KG1 (cell line): Measurements from ENCODE around the gene OR4Q2.
"Not testable (repeated sequence)": the region's sequence is repeated elsewhere in the genome, so short reads cannot be mapped to it uniquely, and the experiment has no call there.

ENCODE experiments used
- DNase-seq: peaks from one replicate; lab custom pipeline; 2025; lab: John Stamatoyannopoulos, UW

Gene OR4Q2

GRCh38 chr14:20001863-20002262 is at the start of gene OR4Q2:
Gene OR4Q2, plus strand, starts transcription at chr14:20002163.
- no peak for DNase-seq

- DNase-seq = not testable (repeated sequence)
Observed at GRCh38 chr14:19969735-19970134, 32.2 kb upstream of the OR4Q2 start.

GRCh38 chr14:19974844-19975243 is 27.1 kb upstream of the OR4Q2 start:
- no peak for DNase-seq

DNA sequence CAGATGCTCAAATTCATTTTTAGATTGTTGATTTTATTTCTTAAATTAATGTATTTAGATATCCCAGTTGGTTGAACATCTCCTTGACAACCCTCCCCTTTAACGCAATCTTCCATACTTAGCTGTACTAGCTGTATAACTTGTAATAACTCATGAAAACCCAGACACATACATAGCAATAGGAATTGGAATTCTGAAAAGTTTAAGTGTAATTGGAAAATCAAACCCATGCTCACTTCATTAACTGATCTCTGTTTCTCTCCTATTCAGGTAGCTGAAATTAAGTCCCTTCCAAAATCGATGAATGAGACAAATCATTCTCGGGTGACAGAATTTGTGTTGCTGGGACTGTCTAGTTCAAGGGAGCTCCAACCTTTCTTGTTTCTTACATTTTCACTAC is 26.7 kb upstream of the OR4Q2 start, which contains the start of gene OR4K15:
TSS of gene OR4K15 (plus strand) at position 301 of the 400 bp plus-strand sequence. CDS start at position 301, 0 bp downstream.
- DNase-seq = no peak

DNA sequence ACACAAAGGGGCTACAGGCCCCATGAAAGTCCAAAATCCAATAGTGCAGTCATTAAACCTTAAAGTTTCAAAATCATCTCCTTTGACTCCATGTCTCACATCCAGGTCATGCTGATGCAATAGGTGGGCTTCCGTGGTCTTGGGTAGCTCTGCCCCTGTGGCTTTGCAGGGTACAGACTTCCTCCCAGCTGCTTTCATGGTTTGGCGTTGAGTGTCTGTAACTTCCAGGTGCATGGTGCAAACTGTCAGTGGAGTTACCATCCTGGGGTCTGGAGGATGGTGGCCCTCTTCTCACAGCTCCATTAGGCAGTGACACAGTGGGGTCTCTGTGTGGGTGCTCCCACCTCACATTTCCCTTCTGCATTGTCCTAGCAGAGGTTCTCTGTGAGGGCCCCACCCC is 8.5 kb upstream of the OR4Q2 start:
- DNase-seq = no peak

- DNase-seq = no peak
Observed at GRCh38 chr14:20002319-20002718, 356 bp downstream of the OR4Q2 start.

GRCh38 chr14:20008156-20008555 is 6.2 kb downstream of the OR4Q2 start:
- DNase-seq = no peak

DNA sequence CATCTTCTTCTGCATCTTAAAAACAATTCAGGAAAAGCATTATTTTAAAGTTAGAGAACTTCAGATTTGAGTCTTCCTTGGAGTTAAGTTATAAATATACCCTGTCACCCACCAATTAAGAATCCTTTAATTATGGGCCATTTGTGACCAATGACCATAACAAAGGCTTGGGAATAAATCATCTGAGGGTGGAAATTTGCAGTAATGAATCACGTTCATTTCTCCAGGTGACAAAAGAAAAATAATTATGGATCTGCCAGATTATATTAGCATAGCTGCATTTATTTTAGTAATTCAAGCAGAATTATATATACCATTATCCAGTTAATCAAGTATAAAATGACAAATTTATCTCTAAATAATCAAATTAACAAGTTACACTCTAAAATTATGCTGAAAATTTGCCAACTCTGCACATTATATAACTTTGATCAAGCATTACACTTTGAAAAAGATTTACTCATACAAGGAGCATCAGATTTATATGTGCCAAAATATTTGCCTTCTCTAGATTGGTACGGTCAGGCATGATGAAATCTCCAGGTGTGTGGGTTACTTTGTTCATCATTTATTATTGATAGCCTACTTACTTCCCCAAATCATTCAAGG is 17.4 kb downstream of the OR4Q2 start, which contains the start of gene OR4K14:
TSS of gene OR4K14 (minus strand) at position 51 of the 609 bp plus-strand sequence. CDS start 4,114 bp downstream, outside the sequence.
- no peak for DNase-seq

DNA sequence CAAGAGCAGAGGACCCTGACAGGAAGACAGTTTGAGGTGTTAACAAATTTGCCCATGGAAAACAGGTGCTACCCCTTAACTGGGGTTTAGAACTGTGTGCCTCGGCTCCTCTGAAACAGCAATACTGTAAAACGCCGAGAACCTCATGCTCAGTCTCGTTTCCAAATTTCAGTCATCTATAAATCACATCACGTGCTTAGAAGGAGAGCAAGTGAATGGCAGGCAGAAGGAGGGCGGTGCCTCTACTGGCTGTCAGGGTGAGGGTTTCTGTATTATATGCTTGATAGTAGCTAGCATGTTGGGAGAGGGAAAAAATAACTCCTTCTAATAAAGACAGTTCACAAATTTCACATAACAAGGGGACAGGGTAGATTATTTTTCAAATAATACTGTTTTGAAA is 29.1 kb downstream of the OR4Q2 start:
- DNase-seq = no peak

DNA sequence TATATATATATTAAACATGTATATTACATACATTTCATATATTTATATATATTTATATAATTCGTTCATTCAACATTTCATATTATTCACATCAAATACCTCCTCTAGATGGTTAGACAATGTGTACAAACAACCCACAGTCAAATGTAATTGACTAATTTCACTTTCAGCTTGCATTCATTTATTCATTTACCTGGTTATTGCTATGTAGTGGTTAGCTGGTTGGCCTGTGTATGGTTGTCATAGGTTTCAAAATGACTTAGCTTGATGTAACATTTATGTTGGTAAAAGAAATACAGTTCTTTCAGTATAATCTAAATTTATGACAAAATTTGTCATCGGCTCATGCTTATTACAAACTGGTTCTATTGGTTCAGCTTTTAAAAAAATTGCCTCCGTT is 33.5 kb downstream of the OR4Q2 start:
- no peak for DNase-seq

DNA sequence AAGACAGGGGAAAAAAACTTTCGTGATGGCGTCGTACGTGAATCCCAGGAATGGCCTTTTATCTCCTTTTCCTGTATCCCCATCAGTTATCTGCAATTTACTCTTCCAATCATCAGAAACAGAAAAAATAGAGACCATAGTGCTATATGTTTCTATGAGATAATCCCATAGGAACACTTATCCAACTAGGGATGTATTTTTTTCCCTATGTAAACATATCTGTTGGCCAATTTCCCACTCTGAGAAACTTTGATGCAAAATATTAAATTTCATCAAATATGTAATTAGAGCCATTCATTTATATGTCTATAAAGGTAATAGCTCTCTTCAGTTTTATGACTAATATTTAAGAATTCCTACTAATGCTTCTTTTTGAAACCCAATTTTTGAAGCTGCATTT is 34.0 kb downstream of the OR4Q2 start, which contains the start of gene OR4K13:
TSS of gene OR4K13 (minus strand) at position 101 of the 400 bp plus-strand sequence. CDS start 1,280 bp downstream, outside the sequence.
- DNase-seq = no peak

- no peak for DNase-seq
Observed at GRCh38 chr14:20044243-20044642, 42.3 kb downstream of the OR4Q2 start.

DNA sequence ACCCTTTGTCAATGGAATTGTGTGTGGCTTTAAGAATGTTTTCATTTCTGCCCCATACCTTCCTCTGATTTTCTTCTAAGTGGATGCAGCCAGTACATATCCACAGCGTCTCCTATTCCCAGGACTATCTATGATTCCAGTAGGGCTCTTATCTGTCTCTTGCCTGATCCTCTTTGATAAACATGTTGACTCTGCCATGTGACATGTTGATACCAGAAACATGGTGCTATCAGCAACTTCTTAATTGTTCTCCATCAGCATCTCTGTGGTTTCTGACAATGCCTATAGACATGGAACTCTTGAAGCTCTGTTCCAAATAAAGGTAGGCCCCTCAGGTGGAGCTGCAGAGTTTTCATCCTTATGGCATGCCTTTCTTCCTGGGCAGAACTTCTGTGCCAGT is 46.2 kb downstream of the OR4Q2 start:
- no peak for DNase-seq
